ENCODE results near the gene PLEKHN1. TPM values are rescaled to one million over a fixed set of nuclear protein-coding genes. Genes with fewer than 3 reads are reported as not detected.

Gene PLEKHN1
- total and polyA plus RNA-seq, 2 of the 4 experiments (the other 2 are of a cell fraction), result 0.54 to 2.1 TPM

GRCh38 chr1:992362-992761, 26.1 kb downstream of the PLEKHN1 start:
- intact Hi-C loops (cut with micrococcal nuclease) (no loop called here), dilution Hi-C loops (cut with HindIII; ENCODE audit: low sequenced_read_pairs, unreplicated experiment) (no loop called here), in situ Hi-C loops (cut with MboI; ENCODE audit: low sequenced_read_pairs) (no loop called here)
- no peaks in the 10 kb centered on the region for H3K36me3 ChIP-seq (ENCODE audit: control insufficient read depth, insufficient read depth, low read length)
- TF ChIP-seq, protein P1, sequence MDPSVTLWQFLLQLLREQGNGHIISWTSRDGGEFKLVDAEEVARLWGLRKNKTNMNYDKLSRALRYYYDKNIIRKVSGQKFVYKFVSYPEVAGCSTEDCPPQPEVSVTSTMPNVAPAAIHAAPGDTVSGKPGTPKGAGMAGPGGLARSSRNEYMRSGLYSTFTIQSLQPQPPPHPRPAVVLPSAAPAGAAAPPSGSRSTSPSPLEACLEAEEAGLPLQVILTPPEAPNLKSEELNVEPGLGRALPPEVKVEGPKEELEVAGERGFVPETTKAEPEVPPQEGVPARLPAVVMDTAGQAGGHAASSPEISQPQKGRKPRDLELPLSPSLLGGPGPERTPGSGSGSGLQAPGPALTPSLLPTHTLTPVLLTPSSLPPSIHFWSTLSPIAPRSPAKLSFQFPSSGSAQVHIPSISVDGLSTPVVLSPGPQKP (IDR thresholded peaks at IDR 0.05; ENCODE audit: borderline replicate concordance, low read depth, low read length), result no peak
- TF ChIP-seq POLR2A (IDR thresholded peaks at IDR 0.05; ENCODE audit: low read depth, low read length), result peak; percentile 17; the same call in 1 of the 2 replicates
- peaks cover 10% of the 10 kb centered on the region for H3K9me3 ChIP-seq (ENCODE audit: control insufficient read depth, insufficient read depth, low read length)
- no peak overlapping the region for H2BK120ac ChIP-seq (ENCODE audit: low read depth, low read length)
- H2BK15ac ChIP-seq (ENCODE audit: low read depth, low read length), result no peak overlapping the region
- H3K14ac ChIP-seq (replicated peaks; ENCODE audit: low read depth, low read length), result no peak overlapping the region
- POLR2A ChIA-PET (ENCODE audit: unreplicated experiment), result no interaction called here
- H3K4me3 ChIP-seq (ENCODE audit: insufficient read depth, low read depth, low read length), result no peak overlapping the region
- H2BK5ac ChIP-seq (ENCODE audit: low read depth, low read length, poor library complexity, severe bottlenecking), result no peak overlapping the region
- no peaks in the 10 kb centered on the region for H3K9me1 ChIP-seq (ENCODE audit: insufficient read depth, low read length)
- no peak overlapping the region for H2BK20ac ChIP-seq (ENCODE audit: low read depth, low read length)
- H3K79me1 ChIP-seq (ENCODE audit: low read depth in 1 of 2, low read length in 2 of 2), result peaks cover 0 to 5% of the 10 kb centered on the region in 2 experiments; a peak in 2 of 4 replicates
- no TSS peak for BruUV-seq (replicated peaks)
- ATAC-seq (ENCODE audit: low read depth), result no peak
- no peak overlapping the region for H3K4ac ChIP-seq (ENCODE audit: low read depth, low read length)
- H3K4me1 ChIP-seq (ENCODE audit: control insufficient read depth, insufficient read depth, low read length), result no peaks in the 10 kb centered on the region; the same call in 1 of the 2 replicates
- H3K18ac ChIP-seq (ENCODE audit: low read depth, low read length), result no peak overlapping the region
- H4K8ac ChIP-seq (ENCODE audit: low read depth in 2 of 2, low read length in 2 of 2), result no peak overlapping the region
- no peaks in the 10 kb centered on the region for H3K27me3 ChIP-seq (ENCODE audit: control insufficient read depth, insufficient read depth, low read length)
- H4K5ac ChIP-seq (ENCODE audit: low read depth, low read length), result no peak overlapping the region
- no peak overlapping the region for H3K56ac ChIP-seq (ENCODE audit: extremely low read depth, insufficient read depth, low read length)
- H2AFZ ChIP-seq (replicated peaks; ENCODE audit: low read length, poor library complexity), result no peak overlapping the region
- WGBS, 2 experiments (ENCODE audit: extremely low coverage in 2 of 2, insufficient read length in 1 of 2), result no CpG with 5 or more reads among the region's 7 CpGs
- CTCF ChIA-PET, result interaction anchor here (1.2 kb wide), 1 partner anchor 27 kb away, joined by 3 read pairs; no protein-coding TSS in a partner anchor
- H2AK9ac ChIP-seq (replicated peaks; ENCODE audit: low read depth, low read length, poor library complexity), result no peak overlapping the region
- no peak overlapping the region for H3K23ac ChIP-seq (ENCODE audit: low read depth, low read length)
- peaks cover 4% of the 10 kb centered on the region; the same call in 1 of the 2 replicates for H4K20me1 ChIP-seq (ENCODE audit: insufficient read depth, low read length)
- no peak overlapping the region for H3K4me2 ChIP-seq (ENCODE audit: low read depth, low read length)
- no peak overlapping the region for H3K9ac ChIP-seq (ENCODE audit: low read depth, low read length)
- H2AK5ac ChIP-seq (ENCODE audit: low read depth, low read length), result no peak overlapping the region
- no peak overlapping the region for H3K27ac ChIP-seq (ENCODE audit: insufficient read depth, low read length)
- no peak for DNase-seq
- H4K91ac ChIP-seq (ENCODE audit: insufficient read depth, low read depth, low read length), result no peak overlapping the region
